SHP77 treated with DMSO at 0.1 percent for 48 hours (cell line): ENCODE data around the gene AGBL4.

Experiments
- DNase-seq: peaks from one replicate; lab custom pipeline; 2025; lab: John Stamatoyannopoulos, UW

Gene AGBL4

DNA sequence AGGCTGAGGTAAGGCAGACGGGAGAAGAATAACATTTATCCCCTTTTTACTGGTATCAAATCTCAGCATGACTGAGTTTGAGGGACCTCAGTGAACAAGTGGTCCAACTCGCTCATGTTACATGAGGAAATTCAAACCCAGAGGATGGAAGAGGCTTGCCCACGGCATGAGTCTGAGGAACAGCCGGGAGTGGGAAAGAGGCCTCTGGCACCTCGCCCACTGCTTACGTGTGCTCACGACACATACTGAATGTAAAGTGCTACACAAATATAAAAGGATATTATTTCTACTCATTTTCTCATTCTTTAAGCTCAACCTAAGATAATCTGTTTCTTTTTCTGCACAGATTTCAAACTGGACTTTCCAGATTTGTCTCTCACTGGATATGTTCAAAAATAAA lies 1261.8 kb downstream of the AGBL4 start:
- no peak for DNase-seq

DNA sequence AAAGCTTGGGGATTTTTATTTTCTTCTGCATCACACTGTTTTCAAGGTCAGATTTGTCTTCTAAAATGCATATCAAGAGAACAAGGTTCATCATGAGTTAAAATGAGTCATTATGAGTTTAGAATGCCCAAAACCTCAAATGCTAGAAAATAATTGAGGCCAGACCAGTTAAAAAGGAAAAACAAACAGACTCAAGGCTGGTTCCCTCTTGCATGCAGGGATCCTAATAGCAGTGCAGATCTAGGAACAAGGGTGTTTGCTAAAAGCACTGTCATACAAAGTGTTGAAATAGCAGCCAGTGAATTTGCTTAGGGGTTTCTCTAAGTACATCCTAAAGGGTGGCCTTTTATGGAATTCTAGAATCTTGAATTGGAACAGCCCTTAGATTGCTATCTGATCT lies 1262.3 kb downstream of the AGBL4 start:
- DNase-seq: no peak

DNA sequence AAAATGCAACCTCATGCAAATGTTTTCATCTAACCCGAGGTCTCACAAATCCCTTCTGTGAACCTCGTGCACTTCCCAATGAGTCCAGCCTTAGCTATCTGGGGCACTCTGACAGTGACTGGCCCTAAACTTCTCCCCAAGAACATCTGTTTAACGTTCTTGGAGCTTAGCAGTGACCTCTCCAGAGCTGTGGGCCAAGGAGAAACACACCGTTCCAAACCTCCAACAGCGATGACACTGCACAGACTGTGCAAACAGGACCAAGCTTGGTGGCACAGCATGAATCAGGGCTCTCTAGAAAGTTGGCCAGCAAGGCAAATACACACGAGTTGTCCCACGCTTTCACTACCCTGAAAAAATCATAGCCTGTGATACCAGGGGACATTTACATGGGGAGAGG lies 1262.9 kb downstream of the AGBL4 start:
- no peak for DNase-seq

DNA sequence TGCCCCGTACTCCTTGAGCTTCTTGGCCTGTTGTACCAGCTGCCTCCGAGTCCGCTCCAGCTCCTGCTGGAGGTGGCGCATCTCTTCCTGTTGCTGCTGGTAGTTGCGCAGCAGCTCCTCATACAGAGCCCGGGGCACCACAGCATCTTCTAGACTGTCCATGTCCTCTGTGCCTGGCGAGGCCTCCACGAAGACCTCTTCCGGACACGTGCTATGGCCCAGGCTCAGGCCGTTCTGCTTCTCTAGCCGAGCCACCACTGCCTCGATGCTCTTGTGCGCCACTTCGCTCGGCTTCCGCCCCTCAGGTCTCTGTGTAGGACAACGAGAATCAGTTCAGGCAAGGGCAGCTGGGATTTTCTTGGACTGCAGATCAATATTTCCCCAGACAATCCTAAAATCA lies 1264.8 kb downstream of the AGBL4 start:
- DNase-seq: no peak

DNA sequence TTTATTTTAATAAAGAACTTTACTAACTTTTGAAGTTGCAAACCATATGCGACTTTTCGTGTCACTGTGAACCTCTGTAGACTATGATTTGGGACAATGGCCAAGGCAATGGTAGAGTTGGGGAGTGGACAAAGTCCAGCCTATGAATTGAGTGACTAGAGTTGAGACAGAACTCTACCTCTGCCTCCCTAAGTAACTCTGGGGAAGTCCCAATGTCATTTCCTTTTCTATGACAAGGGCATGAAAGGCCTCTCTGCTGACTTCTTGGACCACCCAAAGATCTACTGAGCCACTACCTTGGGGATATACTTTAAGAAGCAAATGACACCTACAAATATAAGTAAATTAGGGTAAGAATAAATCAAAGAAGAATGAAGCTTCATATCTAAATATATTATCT lies 1266.4 kb downstream of the AGBL4 start:
- no peak for DNase-seq

DNA sequence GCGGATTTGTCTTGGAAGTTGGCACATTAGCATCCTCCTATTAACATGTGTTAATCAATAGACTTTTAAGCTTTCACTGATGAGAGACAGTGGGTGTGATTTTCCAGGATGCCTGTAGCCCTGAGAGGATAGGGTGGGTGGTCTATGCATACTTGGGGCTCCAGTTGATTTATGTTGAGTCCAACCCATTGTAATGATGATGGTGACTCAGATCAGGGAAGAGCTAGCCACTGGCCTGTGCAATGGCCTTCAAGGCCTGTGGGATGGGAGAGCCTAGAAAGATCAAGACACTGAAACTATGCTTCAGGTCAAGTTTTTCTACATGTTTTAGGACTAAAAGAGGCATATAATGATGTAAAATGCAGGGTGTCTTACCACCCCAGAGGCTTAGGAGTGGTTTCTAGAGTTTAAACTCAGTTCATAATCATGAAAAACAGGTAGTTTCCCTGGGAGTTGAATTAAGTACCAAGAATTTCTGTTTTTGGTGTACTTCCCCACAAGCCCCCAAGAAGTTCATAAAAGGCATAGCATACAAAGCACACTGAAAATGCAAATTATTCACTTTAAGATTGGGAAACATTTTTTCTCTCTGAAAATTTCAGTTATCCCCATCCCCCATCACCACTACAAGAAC lies 1267.0 kb downstream of the AGBL4 start:
- DNase-seq: no peak

DNA sequence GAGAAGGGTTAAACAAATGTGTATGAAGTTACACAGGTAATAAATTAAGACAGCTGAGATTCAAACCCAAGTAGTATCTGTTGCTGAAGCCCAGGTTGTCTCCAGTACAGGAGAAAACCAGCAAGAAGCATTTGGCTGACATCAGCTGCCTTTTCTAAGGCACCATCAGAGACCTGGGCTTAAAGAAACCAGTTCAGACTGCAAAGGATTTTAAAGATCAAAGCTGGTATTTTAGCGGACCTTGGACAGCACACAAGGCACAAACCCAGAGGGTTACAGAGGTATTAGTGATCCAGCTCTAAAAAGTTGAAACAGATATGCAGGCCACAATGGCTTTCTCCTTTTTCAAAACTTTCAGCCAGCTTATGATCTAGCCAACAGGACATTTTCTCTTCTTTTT lies 1270.5 kb downstream of the AGBL4 start:
- DNase-seq: no peak

DNA sequence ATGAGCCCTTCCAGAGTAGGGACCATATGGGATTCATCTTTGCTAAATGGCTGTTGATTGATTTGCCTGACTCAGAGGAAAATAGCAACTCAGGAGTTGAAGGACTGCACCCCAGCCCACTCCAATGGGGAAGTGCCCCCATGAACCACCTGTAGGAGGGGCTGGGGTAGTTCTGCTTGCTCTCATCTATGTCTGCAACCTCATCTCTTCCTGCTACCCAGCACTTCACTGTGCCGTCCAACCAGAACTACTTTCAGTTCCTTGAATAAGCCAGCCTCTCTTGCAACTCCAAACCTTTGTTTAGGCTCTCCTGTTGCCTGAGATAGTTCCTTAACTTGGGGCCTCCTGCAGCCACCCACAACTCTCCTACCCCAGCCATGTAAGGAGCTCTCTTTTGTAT lies 1273.6 kb downstream of the AGBL4 start:
- no peak for DNase-seq

DNA sequence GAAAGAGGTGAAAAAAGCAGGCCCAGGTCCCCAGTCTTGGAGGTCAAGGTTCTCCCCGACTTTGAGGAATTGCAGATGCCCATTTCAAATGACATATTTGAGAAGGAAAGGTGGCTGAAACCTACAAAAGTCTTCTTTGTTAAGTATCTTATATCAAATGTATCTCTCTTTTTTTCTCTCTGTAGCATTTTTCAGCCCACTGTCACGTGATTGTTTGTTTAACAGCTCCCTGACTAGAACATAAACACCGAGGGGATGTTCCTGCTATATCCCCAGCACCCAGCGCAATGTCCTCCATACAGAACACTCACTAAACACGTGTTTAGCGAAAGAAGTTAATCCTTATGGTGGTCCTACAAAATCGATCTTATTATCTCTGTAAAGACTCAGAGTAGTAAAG lies 1274.7 kb downstream of the AGBL4 start:
- DNase-seq: no peak

DNA sequence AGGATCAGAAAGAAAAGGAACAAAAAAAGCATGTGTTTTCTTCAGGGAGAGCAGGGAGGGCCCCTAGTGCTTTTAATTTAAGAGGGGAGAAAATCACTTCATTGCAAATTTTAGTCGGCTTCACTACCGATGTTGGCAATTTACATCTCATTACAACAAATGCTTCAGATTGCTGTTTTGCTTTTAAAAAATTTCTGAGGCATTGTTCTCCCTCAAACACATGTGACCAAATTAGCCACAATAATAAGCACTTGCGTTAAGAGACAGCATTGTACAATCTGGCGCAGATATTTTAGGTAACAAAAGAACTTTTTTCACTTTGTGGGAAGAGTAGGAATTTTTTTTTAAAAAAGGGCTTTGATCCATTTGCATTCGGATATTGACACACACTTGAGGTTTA lies 1276.8 kb downstream of the AGBL4 start:
- DNase-seq: no peak

DNA sequence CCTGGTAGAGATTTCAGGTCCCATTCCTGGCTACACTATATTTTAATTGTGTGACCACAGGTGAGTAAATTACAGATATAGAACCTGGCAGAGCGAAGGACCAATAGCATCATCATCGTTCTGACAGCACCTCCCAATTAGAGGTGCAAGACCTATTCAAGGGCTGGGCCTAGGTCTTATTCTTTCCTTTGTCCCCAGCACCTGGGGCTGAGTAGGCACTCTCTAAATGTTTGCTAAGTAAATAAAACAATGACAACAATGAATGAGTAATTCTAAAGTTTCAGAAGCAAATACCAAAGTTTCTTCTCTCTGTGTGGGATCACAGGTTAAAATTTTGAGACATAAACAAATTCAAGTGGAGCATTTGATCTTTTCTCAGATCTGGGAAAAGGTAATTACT lies 1279.7 kb downstream of the AGBL4 start:
- no peak for DNase-seq

DNA sequence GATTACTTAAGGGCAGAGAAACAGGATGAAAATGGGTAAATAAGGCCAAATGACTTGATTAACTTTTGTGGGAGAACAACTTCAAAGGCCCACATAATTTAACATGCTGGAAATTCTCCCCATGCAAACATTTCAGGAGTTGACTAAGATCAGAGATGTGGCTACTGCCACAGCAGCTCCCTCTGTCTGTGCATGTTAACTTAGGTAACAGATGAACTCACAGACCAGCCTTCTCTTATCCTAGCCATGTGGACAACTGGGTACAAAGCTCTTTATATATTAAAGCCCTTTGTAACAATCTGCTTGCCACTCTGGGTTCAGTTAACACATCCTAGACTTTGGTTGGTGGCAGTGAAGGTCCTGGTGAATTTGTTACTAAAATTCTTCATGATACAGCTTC lies 1280.3 kb downstream of the AGBL4 start:
- no peak for DNase-seq

DNA sequence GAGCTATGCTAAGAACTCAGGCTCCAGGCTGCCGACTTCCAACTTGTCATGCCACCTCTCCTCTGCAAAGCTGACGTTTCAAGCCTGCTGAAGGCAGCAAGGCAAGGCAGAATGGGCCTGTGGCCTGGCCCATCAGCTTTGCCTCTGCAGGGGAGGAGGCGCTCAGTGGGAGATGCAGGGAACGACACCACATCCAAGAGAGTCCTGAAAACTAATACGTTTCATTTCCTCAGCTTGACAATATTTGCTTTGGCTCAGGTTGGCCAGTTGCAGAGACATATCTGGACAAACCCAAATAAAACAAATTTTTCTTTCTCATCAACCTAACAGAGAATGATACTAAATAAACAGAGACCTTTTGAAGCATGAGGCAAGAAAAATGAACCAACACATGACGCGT lies 1282.4 kb downstream of the AGBL4 start:
- DNase-seq: peak; percentile 17

DNA sequence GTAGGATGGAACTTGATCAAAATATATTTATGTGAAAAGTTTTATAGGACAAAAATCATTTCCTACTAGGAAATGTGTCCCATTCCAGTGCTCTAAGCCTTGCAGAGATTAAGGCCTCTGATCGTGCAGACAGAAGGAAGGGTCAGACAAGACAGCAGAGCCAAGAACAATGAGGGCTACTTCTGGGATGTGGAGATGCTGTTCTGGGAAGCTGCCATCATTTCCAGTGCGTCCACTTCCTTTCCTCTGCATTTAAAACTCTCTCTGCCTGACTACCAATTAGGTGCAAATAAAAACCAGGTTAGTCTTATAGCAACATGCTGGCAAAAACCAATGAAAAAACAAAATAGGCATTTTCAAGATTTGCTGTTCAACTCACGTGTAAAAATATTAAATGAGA lies 1283.1 kb downstream of the AGBL4 start:
- DNase-seq: no peak

DNA sequence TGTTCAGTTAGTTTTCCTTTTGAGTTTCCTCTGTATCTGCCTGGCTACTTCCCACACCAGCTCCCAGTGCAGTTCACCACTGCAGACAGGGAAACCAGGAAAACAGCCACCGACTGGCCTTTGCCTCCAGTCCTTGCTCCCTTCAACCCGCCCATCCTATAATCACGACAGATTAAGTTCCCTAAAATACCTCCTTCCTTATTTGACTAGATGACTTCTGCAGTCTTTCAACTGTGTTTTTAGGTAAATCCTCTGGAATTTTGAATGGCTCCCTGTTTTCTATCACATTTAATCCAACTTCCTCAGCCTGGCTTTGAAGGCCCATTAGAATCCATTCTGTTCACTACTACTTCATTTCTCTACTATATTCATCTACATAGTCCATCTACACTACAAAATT lies 1284.7 kb downstream of the AGBL4 start:
- DNase-seq: no peak

DNA sequence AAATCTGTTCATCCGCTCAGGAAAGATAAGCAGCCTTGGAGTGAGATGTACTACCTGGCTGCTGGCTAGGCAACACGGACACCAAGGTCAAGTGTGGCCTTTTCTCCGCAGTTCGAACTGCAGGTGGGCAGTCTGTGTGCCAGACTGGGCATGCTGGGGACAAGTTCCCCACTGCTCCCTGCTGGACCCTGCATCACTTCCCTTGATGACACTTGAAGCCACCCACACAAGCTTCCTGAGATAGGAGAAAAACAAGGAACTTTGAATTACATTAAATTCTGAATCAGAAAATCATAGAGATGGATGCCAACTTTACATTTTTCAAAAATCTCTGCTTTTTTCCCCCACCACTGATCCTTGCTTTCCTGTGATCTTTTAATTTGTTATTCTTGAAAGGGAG lies 1285.4 kb downstream of the AGBL4 start:
- DNase-seq: no peak

DNA sequence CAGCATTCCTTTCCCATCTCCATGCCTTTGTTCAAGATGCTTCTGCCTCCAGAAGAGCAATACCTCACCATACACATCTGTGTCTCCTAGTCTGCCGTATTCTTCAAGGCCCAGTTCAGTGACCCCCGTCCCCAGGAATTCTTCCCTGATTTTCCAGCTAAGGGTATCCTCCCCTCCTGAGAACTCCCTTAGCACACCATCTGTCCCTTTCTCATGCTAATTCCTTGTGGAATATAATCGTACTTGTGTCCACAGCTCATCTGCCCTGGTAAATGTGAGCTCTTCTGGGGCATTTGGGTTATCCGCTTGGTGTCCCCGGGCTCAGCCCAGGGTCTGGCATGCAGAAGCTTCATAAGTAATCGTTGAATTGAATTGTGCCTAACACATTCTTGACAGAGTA lies 1288.0 kb downstream of the AGBL4 start:
- no peak for DNase-seq

DNA sequence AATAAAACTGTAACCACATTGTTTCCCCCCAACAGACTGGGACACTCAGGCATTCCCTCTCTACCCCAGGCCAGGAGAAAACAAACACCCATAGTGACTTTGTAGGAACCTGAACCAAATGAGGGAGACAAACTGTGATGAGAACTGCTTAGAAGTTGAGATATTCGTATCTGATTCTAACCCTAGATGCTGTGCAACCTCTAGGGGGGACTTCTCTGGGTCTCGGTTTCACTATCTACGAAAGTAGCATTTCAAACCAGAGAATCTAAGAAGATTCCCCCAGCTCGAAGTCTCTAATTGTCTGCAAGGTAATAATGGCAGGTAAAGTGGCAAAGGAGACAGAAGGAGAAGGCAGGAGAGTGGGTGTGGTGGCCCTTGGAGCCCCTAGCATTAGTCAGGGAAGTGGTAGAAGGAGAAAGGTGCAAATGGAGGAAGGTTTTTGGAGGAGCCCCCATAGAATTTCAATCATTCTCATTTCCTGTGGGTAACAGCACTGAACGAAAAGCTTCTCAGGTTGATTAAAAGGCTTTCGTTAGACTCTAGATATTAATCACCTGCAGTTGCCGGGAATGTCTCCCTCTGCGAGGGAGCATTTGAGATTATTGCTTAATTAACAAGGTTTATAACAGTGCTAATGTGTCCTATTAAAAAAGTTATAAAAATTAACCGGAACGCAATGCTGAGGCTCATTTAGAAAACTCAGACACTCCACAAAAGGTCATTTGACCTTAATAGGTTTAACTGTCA lies 1293.4 kb downstream of the AGBL4 start:
- no peak for DNase-seq

DNA sequence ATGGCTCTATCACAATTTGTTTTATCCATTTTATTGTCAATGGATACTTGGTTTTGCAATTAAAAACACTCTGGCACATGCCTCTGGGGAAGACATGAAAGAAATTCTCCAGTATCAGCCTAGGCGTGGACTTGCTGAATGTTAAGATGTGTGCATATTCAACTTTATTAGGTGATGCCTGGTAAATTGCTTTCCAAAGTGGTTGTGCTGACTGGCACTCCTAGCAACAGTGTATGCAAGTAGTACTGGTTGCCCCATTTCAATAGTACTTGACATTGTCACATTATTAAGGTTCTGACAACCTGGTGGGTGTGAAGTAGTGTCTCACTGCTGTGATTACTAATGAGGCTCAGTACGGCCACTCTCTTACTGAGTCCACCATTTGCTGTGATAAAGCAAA lies 1295.2 kb downstream of the AGBL4 start:
- no peak for DNase-seq

DNA sequence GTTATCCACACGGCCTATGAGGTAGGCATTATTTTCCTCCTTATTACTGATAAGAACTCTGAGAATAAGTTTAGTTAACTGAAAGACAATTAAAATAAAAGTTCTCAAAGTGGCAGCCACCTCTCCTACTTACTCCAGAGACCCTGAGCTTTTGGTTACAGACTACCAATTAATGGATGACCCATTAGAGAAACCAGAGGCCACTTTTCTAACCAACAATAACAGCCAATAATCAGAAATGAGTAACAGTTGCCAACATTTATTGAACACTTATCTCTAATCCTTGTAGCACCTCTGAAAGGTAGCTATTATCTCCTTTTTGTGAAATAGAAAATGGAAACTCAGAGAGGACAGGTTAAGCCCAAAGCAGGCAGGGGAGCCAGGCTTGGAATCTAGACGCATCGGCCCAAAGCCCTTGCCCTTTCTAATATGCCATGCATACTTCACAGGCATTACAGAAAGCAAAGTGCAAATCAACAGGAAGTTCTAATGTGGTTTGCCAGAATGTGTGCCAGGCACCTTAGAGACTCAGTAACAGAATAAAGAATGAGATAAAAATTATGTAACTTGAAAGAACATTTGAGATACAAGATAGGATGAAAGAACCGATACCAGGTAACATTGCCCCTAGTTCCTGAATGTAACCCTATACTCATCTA lies 1297.1 kb downstream of the AGBL4 start:
- no peak for DNase-seq

DNA sequence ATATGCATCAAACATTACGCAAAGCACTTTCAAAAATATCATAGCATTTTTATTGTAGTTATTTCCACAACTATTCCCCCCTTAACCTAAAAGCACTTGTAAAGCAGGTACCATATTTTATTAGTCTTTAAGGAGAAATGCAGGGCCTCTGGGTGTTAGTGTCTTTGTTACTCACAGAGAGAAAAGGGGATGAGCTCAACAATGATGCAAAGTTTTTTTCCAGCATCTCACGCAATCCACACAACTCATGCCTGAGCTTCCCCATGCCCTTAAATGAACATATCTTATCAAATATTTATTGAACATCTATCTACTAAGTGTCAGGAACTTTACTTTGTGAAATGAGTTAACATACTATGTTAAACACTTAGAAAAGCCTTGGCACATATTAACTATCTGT lies 1297.6 kb downstream of the AGBL4 start:
- DNase-seq: no peak

DNA sequence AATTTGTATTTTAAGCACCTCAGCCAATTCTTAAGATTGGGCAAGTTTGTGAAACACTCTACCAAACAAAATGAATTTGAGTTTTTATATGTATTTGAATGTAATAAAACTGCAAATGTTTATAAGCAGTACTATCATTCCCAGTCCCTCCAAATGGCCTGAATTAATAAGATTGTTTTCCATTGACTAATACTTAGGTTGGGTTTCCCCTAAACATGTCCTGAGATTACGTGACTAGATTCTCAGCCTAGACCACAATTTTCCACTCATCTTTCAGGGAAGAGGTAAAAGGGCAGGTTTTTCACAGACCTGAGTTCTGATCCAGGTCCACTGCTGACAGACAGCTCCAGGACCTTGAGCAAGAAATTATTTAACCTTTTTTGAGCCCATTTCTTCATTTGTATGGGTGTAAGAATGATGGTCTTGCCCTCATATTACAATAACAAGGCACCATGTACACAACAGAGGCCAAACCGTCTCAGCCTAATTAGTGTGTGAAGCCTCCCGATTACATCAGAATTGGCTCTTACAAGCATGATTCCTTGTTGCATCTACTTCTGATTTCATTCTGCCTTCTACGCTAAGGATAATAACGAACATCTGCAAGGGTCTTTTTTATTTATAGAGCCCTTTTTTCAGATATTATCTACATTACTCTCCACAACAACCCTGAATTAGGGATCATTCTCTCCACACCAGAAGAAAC lies 1298.3 kb downstream of the AGBL4 start:
- DNase-seq: no peak

DNA sequence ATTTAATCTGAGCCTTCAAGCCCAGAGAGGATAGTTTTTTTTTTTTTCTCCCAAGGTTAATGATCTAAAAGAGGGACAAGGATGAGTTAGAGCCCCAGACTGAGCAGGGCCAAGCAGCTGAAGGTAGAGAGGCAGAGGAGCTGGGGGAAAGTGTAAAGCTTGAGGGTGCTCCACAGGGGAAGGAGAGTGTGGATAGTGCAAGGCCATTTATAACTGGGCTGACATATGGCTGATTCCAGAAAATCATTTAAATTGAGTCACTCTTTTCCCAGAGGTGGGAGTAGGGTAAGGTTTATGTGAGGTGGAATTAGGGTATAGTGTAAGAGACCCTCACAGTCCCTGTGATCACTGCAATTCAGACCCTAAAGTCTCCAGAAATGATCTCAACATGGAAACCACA lies 1302.8 kb downstream of the AGBL4 start:
- no peak for DNase-seq
